ENCODE results near the gene GIGYF1. TPM values are rescaled to one million over a fixed set of nuclear protein-coding genes. Genes with fewer than 3 reads are reported as not detected.
"Not testable (repeated sequence)": the region's sequence is repeated elsewhere in the genome, so short reads cannot be mapped to it uniquely, and the experiment has no call there.

Gene GIGYF1
- polyA plus RNA-seq, 1 experiment: 7.6 TPM

DNA sequence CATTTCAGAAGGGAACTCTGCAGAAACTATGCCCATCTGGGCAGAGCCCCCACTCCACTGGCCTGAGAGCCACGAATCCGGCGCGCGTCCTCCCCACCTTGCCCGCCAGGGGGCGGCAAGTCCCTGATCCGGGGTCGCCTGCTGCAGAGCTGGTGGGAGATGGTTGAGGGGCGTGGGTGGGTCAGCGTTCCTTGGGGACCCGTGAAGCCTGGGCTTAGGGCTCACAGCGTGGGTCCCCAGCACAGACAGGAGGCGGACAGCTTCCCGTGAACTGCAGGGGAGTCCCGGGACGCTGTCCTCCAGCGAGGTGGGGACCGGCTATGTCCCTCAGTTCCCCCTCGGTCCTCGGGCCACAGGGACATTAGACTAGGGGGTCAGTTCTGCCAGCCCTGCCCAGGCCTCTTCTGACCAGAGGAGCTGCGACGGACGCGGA, 11.3 kb upstream of the GIGYF1 start:
- CTCF ChIA-PET: interaction anchor here (0.6 to 3.6 kb wide), 54 partner anchors 9 to 1740 kb away, joined by 3 to 112 read pairs (median 4); partner anchors contain the start of genes EPHB4, EPO, FBXO24 and GIGYF1
- peak; percentile 18 for DNase-seq (ENCODE audit: low read depth)

GRCh38 chr7:100701089-100701488, 7.0 kb upstream of the GIGYF1 start:
- DNase-seq (ENCODE audit: low read depth); POLR2A ChIA-PET: not testable (repeated sequence)

More for the DNA sequence above, 11.3 kb upstream of the GIGYF1 start:
- Histone ChIP-seq H3K36me3 (ENCODE audit: control insufficient read depth, insufficient read depth, low read length) (no peaks in the 10 kb centered on the region), H3K4me3 (ENCODE audit: low read depth, low read length) (peak overlapping the region; percentile 97), H3K27me3 (ENCODE audit: control insufficient read depth, insufficient read depth, low read length) (no peaks in the 10 kb centered on the region)
- POLR2A ChIA-PET: interaction anchor here (0.5 to 1.2 kb wide), 4 partner anchors 24 to 184 kb away, joined by 3 to 8 read pairs (median 6); partner anchors contain the start of genes EPHB4, SLC12A9 and UFSP1
- peak; percentile 96 for TF ChIP-seq CTCF (IDR thresholded peaks at IDR 0.05; ENCODE audit: insufficient read depth, low read depth, low read length)

DNA sequence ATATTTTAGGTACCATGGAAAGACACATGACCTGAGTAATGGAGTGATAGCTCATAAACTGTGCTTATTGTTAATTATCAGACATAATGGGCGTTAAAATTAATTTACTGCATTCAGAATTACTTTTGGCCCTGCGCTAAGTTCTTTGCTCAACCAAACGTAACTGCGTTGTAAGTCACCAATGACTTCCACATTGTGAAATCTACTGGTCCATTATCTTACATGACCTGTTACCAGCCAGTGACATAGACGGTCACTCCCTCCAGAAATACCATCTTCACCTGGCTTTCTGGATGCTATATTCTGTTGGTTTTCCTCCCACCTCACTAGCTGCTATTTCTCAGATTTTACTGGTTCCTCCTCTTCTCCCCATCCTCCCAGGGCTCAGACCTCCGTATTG, 5.0 kb upstream of the GIGYF1 start:
- CTCF ChIA-PET: interaction anchor here (2.3 kb wide), 1 partner anchor 153 kb away, joined by 8 read pairs; the partner anchor contains the start of gene SLC12A9
- DNase-seq (ENCODE audit: low read depth): no peak
- no peaks in the 10 kb centered on the region; the same call in 1 of the 2 replicates for H3K27me3 ChIP-seq (ENCODE audit: control insufficient read depth, insufficient read depth, low read length)
- H3K4me3 ChIP-seq (ENCODE audit: low read depth, low read length): no peak overlapping the region
- POLR2A ChIA-PET: no interaction called here
- no peak for TF ChIP-seq CTCF (IDR thresholded peaks at IDR 0.05; ENCODE audit: insufficient read depth, low read depth, low read length)
- no peaks in the 10 kb centered on the region for H3K36me3 ChIP-seq (ENCODE audit: control insufficient read depth, insufficient read depth, low read length)

More at GRCh38 chr7:100701089-100701488, 7.0 kb upstream of the GIGYF1 start:
- not testable (repeated sequence) for H3K36me3 ChIP-seq (ENCODE audit: control insufficient read depth, insufficient read depth, low read length); H3K4me3 ChIP-seq (ENCODE audit: low read depth, low read length); H3K27me3 ChIP-seq (ENCODE audit: control insufficient read depth, insufficient read depth, low read length)
- CTCF ChIA-PET: interaction anchor here (0.6 to 1.9 kb wide), 4 partner anchors 9 to 158 kb away, joined by 3 to 9 read pairs (median 6); partner anchors contain the start of gene SLC12A9

- no peak overlapping the region for H3K4me3 ChIP-seq (ENCODE audit: low read depth, low read length)
- peaks cover 1% of the 10 kb centered on the region; the same call in 1 of the 2 replicates for H3K36me3 ChIP-seq (ENCODE audit: control insufficient read depth, insufficient read depth, low read length)
- ChIA-PET CTCF (interaction anchor here (1.8 to 10.3 kb wide), 2 partner anchors 9 to 132 kb away, joined by 5 to 84 read pairs; partner anchors contain the start of gene POP7), POLR2A (no interaction called here)
- no peaks in the 10 kb centered on the region; the same call in 1 of the 2 replicates for H3K27me3 ChIP-seq (ENCODE audit: control insufficient read depth, insufficient read depth, low read length)
- no peak for TF ChIP-seq CTCF (IDR thresholded peaks at IDR 0.05; ENCODE audit: insufficient read depth, low read depth, low read length)
- no peak for DNase-seq (ENCODE audit: low read depth)
Observed at GRCh38 chr7:100696123-100696521, 2.1 kb upstream of the GIGYF1 start.

- Histone ChIP-seq H3K4me3 (ENCODE audit: low read depth, low read length) (peak overlapping the region; percentile 74), H3K36me3 (ENCODE audit: control insufficient read depth, insufficient read depth, low read length) (peaks cover 8% of the 10 kb centered on the region), H3K27me3 (ENCODE audit: control insufficient read depth, insufficient read depth, low read length) (no peaks in the 10 kb centered on the region; the same call in 1 of the 2 replicates)
- CTCF ChIA-PET: interaction anchor here (0.6 to 10.3 kb wide), 15 partner anchors 12 to 224 kb away, joined by 3 to 162 read pairs (median 6); partner anchors contain the start of genes FBXO24, LRCH4, MOSPD3 and POP7
- no peak for TF ChIP-seq CTCF (IDR thresholded peaks at IDR 0.05; ENCODE audit: insufficient read depth, low read depth, low read length)
- POLR2A ChIA-PET: interaction anchor here (0.7 kb wide), 1 partner anchor 18 kb away, joined by 3 read pairs; no protein-coding TSS in a partner anchor
- no peak for DNase-seq (ENCODE audit: low read depth)
Observed at GRCh38 chr7:100693312-100694097, 545 bp downstream of the GIGYF1 start.

Data from BJ (cell line).